Endothelial cell of umbilical vein (primary cell): ENCODE data around the gene INTS1.

Source experiments
- CTCF ChIP-seq, 2 donors: IDR thresholded peaks; 1 replicate in 1 of 2; 2 replicates in 1 of 2; pipeline ENCODE4 v1.5.1; 2011; ENCODE audit warnings: low read length in 2 of 2, mild to moderate bottlenecking in 2 of 2, moderate library complexity in 2 of 2, control low read depth in 1 of 2, inconsistent platforms in 1 of 2, low read depth in 1 of 2; ENCODE audit not compliant: insufficient read depth in 1 of 2; ENCODE audit errors: extremely low read depth in 1 of 2
- GATA2 ChIP-seq: IDR thresholded peaks from 2 replicates; pipeline ENCODE4 v1.7.0; 2011; ENCODE audit warnings: low read depth, mild to moderate bottlenecking, moderate library complexity, mixed read lengths, low read length; ENCODE audit not compliant: insufficient read length, insufficient read depth
- MAX ChIP-seq: IDR thresholded peaks from 2 replicates; pipeline ENCODE4 v1.6.1; 2011; ENCODE audit not compliant: insufficient read depth, insufficient read length
- POLR2A ChIP-seq: IDR thresholded peaks from 2 replicates; pipeline ENCODE4 v1.6.1; 2012; ENCODE audit warnings: low read depth, mild to moderate bottlenecking, control low read depth, low read length
- POLR2AphosphoS5 ChIP-seq: IDR thresholded peaks from 2 replicates; pipeline ENCODE4 v1.6.1; 2012; ENCODE audit warnings: low read depth, mild to moderate bottlenecking, control low read depth, low read length, moderate library complexity; ENCODE audit not compliant: insufficient read depth

DNA sequence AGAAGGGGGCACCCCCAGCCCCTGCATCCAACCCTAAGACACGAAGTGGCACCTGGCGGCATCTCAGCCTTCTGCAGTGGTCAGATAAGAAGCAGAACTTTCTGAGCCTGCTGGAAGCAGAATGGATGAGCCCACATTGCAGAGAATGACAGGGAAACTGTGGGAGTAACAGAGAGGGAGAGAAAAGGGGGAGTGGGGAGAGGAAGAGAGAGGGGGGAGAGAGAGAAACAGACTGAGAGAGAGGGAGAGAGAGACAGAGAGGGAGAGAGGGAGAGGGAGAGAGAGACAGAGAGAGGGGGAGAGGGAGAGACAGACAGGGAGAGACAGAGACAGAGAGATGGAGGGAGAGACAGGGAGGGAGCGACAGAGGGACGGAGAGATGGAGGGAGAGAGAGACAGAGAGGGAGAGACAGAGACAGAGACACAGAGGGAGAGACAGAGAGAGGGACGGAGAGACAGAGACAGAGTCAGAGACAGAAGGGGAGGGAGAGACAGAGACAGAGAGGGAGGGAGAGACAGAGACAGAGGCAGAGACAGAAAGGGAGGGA lies 80.9 kb downstream of the INTS1 start:
- TF ChIP-seq MAX (no peak), CTCF (IDR thresholded peaks at IDR 0.05; ENCODE audit: extremely low read depth in 1 of 2, insufficient read depth in 1 of 2, low read depth in 1 of 2, low read length in 2 of 2) (no peak), POLR2A (no peak), POLR2AphosphoS5 (no peak), GATA2 (no peak)
